ENCODE measurements around the gene HSPBAP1. TPM values are rescaled to one million over a fixed set of nuclear protein-coding genes. Genes with fewer than 3 reads are reported as not detected.

The HSPBAP1 gene
- total RNA-seq, 6 donors from 2014 or later = 6.8 to 36.4 (median 13.9) TPM

DNA sequence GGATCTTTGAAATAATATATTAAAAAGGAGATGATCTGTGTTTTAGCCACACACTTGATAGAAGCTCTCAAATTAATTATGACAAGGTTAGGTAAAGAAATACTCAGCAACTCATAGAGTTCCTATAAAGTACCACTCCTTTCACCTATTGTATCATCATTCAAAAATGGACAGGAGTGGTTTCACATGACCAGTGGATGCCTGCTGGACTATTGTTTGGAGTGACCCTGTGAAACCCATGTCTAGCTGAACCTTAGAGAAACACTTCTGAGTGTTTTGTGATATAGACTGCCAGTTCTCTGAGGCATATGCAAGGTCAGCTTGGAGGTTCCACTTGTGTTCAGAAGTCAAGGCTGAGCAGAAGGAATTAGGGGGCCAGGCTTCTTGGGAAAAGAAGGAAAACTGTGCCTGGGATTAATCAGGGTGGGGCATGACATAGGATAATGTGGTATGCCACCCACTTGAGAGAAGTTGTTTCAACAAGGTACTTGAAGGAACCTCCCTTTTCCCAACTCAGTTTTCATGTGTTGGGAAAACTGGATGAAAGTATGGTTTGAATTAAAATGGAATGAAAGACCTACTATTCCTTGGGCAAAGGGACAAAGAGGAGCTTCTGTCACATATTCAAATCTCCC lies 97.6 kb downstream of the HSPBAP1 start:
- peak overlapping the region in 2 of 4 donors; percentile 3 to 10 for H3K27ac ChIP-seq
- H3K4me1 ChIP-seq = peaks cover 0 to 11% (median 3%) of the 10 kb centered on the region in 4 donors
- peaks cover 21 to 65% (median 44%) of the 10 kb centered on the region in 4 donors for H3K36me3 ChIP-seq
- H3K27me3 ChIP-seq = no peaks in the 10 kb centered on the region
- TF ChIP-seq POLR2AphosphoS5 (IDR thresholded peaks at IDR 0.05) (no peak), EP300 (IDR thresholded peaks at IDR 0.05) (no peak), POLR2A (IDR thresholded peaks at IDR 0.05) (no peak)
- TF ChIP-seq, protein P1, sequence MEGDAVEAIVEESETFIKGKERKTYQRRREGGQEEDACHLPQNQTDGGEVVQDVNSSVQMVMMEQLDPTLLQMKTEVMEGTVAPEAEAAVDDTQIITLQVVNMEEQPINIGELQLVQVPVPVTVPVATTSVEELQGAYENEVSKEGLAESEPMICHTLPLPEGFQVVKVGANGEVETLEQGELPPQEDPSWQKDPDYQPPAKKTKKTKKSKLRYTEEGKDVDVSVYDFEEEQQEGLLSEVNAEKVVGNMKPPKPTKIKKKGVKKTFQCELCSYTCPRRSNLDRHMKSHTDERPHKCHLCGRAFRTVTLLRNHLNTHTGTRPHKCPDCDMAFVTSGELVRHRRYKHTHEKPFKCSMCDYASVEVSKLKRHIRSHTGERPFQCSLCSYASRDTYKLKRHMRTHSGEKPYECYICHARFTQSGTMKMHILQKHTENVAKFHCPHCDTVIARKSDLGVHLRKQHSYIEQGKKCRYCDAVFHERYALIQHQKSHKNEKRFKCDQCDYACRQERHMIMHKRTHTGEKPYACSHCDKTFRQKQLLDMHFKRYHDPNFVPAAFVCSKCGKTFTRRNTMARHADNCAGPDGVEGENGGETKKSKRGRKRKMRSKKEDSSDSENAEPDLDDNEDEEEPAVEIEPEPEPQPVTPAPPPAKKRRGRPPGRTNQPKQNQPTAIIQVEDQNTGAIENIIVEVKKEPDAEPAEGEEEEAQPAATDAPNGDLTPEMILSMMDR (IDR thresholded peaks at IDR 0.05) = no peak
- DNase-seq = no peak
- ATAC-seq (ENCODE audit: low FRiP score in 2 of 2) = no peak
- no peak overlapping the region for H3K4me3 ChIP-seq
- H3K9me3 ChIP-seq = no peaks in the 10 kb centered on the region

DNA sequence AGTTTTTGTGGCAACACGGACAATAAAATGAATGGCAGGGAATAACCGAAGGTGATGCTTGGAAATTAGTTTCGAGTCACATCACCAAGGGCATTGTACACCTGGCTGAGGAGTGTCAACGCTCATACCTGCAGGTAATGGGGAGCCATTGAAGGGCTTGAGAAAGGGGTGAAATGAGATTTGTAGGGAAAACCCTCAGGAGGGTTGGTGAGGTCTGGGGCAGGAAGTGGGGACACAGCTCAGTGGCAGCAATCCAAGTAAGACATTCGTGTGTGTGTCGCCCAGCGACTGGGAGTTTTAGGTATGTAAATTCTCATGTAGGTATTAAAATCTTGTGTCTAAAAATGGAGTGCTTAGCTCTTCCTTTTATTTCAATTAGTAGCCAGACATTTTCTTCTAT lies 98.7 kb downstream of the HSPBAP1 start:
- H3K4me3 ChIP-seq = no peak overlapping the region
- H3K36me3 ChIP-seq = peaks cover 10 to 54% (median 39%) of the 10 kb centered on the region in 4 donors
- WGBS, 2 donors = 75 to 77% methylated on average over 7 of the region's 7 CpGs
- DNase-seq (no peak), ATAC-seq (ENCODE audit: low FRiP score in 2 of 2) (no peak)
- TF ChIP-seq POLR2AphosphoS5 (IDR thresholded peaks at IDR 0.05) (no peak), POLR2A (IDR thresholded peaks at IDR 0.05) (no peak), EP300 (IDR thresholded peaks at IDR 0.05) (no peak)
- TF ChIP-seq, protein P1 (IDR thresholded peaks at IDR 0.05) = no peak
- H3K4me1 ChIP-seq = peaks cover 0 to 11% (median 3%) of the 10 kb centered on the region in 4 donors
- no peaks in the 10 kb centered on the region for H3K27me3 ChIP-seq
- H3K9me3 ChIP-seq = no peaks in the 10 kb centered on the region
- peak overlapping the region in 1 of 4 donors; percentile 10 for H3K27ac ChIP-seq

DNA sequence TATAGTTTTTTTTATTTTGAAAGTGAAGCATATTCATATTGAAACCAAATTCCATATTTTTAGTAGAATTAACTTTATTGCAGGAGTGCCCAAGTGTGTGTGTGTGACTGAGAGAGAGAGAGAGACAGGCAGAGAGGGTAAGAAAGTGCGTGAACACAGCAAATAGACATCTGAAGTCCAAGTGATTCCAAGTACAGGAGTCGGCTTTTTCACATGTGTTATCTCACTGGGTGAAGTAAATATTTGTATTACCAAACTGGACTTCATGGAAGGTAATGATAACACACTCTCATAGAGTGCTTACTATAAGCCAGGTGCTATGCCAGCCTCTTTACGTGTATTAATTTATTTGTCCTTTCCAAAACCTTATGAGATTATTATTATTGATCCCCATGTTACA lies 101.0 kb downstream of the HSPBAP1 start:
- Histone ChIP-seq H3K9me3 (no peaks in the 10 kb centered on the region), H3K36me3 (peaks cover 0 to 38% (median 29%) of the 10 kb centered on the region in 4 donors), H3K27ac (no peak overlapping the region), H3K4me1 (peaks cover 0 to 11% (median 3%) of the 10 kb centered on the region in 4 donors), H3K27me3 (no peaks in the 10 kb centered on the region), H3K4me3 (no peak overlapping the region)
- TF ChIP-seq, protein P1 (IDR thresholded peaks at IDR 0.05) = no peak
- no peak for TF ChIP-seq EP300 (IDR thresholded peaks at IDR 0.05)
- DNase-seq (no peak), ATAC-seq (ENCODE audit: low FRiP score in 2 of 2) (no peak)
- 71 to 78% methylated on average over 3 of the region's 3 CpGs for WGBS, 2 donors

GRCh38 chr3:122691195-122691594 lies 102.4 kb downstream of the HSPBAP1 start:
- no peak for ATAC-seq (ENCODE audit: low FRiP score in 2 of 2)
- Histone ChIP-seq H3K36me3 (peaks cover 0 to 32% (median 24%) of the 10 kb centered on the region in 4 donors), H3K27ac (no peak overlapping the region), H3K27me3 (no peaks in the 10 kb centered on the region), H3K4me1 (peaks cover 0 to 10% (median 4%) of the 10 kb centered on the region in 4 donors), H3K4me3 (no peak overlapping the region), H3K9me3 (no peaks in the 10 kb centered on the region)
- no peak for DNase-seq
- TF ChIP-seq, protein P1 (IDR thresholded peaks at IDR 0.05) = no peak
- TF ChIP-seq POLR2AphosphoS5 (IDR thresholded peaks at IDR 0.05) = no peak
- no peak for TF ChIP-seq EP300 (IDR thresholded peaks at IDR 0.05)
- no peak for TF ChIP-seq POLR2A (IDR thresholded peaks at IDR 0.05)
- WGBS, 2 donors = 94 to 96% methylated on average over 4 of the region's 4 CpGs

- TF ChIP-seq, protein P1 (IDR thresholded peaks at IDR 0.05) = no peak
- no peak for TF ChIP-seq POLR2A (IDR thresholded peaks at IDR 0.05)
- no peak for TF ChIP-seq POLR2AphosphoS5 (IDR thresholded peaks at IDR 0.05)
- TF ChIP-seq EP300 (IDR thresholded peaks at IDR 0.05) = no peak
- peaks cover 0 to 8% (median 2%) of the 10 kb centered on the region in 4 donors for H3K4me1 ChIP-seq
- peaks cover 0 to 32% (median 19%) of the 10 kb centered on the region in 4 donors for H3K36me3 ChIP-seq
- no peak overlapping the region for H3K4me3 ChIP-seq
- no peaks in the 10 kb centered on the region for H3K9me3 ChIP-seq
- WGBS, 2 donors = 92 to 100% methylated on average over 1 of the region's 1 CpG
- DNase-seq (no peak), ATAC-seq (ENCODE audit: low FRiP score in 2 of 2) (no peak)
- H3K27ac ChIP-seq = no peak overlapping the region
- H3K27me3 ChIP-seq = no peaks in the 10 kb centered on the region
Measured at GRCh38 chr3:122690096-122690495, 103.5 kb downstream of the HSPBAP1 start.

Data from upper lobe of left lung (tissue), 6 donors.